A673 (cell line): ENCODE measurements around the gene CCL16.

Source experiments
- EZH2 ChIP-seq: fragments of 200-600 bp; sonication (generic); IDR thresholded peaks from 2 replicates; pipeline ENCODE4 v1.6.1; 2017; ENCODE audit warnings: borderline replicate concordance, low read depth, mild to moderate bottlenecking, mixed read lengths, antibody characterized with exemption, low read length; ENCODE audit not compliant: poor library complexity, severe bottlenecking
- TF ChIP-seq, protein P1 (sequence below): fragments of 300-800, 200-600 bp; sonication (generic); conservative IDR thresholded peaks from 2 replicates; pipeline ENCODE4 v1.5.1; 2017; ENCODE audit warnings: low read depth, mild to moderate bottlenecking, antibody characterized with exemption, low read length, moderate library complexity, mixed read lengths

DNA sequence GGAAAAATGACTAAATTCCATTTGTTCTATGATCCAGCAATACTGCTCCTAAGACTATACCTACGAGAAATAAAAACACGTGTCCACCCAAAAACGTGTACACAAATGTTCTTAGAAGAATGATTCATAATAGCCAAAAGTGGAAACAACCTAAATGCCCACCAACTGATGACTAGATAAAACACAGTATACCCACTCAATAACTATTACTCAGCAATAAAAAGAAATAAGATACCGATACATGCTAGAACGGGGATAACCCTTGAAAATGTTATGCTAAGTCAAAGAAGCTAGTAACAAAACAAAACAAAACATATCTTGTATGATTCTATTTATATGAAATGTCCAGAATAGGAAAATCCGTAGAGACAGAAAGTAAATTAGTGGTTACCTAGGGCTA is 17.6 kb downstream of the CCL16 start:
- TF ChIP-seq, protein P1, sequence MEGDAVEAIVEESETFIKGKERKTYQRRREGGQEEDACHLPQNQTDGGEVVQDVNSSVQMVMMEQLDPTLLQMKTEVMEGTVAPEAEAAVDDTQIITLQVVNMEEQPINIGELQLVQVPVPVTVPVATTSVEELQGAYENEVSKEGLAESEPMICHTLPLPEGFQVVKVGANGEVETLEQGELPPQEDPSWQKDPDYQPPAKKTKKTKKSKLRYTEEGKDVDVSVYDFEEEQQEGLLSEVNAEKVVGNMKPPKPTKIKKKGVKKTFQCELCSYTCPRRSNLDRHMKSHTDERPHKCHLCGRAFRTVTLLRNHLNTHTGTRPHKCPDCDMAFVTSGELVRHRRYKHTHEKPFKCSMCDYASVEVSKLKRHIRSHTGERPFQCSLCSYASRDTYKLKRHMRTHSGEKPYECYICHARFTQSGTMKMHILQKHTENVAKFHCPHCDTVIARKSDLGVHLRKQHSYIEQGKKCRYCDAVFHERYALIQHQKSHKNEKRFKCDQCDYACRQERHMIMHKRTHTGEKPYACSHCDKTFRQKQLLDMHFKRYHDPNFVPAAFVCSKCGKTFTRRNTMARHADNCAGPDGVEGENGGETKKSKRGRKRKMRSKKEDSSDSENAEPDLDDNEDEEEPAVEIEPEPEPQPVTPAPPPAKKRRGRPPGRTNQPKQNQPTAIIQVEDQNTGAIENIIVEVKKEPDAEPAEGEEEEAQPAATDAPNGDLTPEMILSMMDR = no peak
- no peak for TF ChIP-seq EZH2
